ENCODE data around the gene ZNF286A.
"Not testable (repeated sequence)": the region's sequence is repeated elsewhere in the genome, so short reads cannot be mapped to it uniquely, and the experiment has no call there.

Gene ZNF286A

DNA sequence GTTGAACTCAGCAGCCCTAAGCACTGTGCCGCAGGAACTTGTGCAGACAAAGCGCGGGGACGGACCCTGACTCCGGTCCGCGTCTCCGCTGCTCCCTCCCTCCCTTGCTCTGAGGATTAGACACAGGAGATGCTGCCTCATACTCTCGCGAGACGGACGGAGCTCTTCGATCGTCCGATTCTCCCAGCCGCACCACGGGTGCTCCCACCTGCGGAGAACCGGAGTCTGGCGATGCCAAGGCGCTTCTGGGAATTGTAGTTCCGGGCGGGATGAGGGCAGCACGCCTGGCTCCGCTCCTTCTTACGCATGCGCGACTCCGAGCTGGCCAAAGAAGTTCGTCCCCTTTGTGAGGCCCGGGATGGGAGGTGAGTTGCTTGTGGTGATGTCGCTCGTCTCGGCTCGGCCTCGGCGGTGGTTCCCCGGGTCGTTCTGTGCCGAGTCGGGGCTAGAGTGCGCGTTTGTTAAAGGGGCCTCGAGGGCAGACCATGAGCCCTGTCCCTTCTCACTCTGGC, at the start of gene ZNF286A:
Gene ZNF286A, plus strand, starts transcription at position 340 of the 512 bp plus-strand sequence. CDS start 578 bp downstream, outside the sequence.
- not testable (repeated sequence) for H3K4me1 ChIP-seq (ENCODE audit: insufficient read depth, low read length); H3K9me3 ChIP-seq (ENCODE audit: insufficient read depth, low read depth, low read length); H3K27ac ChIP-seq (ENCODE audit: low read length); H3K27me3 ChIP-seq (ENCODE audit: insufficient read depth, low read length)
- H3K36me3 ChIP-seq (ENCODE audit: insufficient read depth, low read depth, low read length), result peaks cover 22% of the 10 kb centered on the region; the same call in 1 of the 2 replicates
- peak within 1 kb of the TSS; percentile 72 for H3K4me3 ChIP-seq (ENCODE audit: low read length)
- H3K9ac ChIP-seq (ENCODE audit: low read depth, low read length), result peak within 1 kb of the TSS; percentile 83

DNA sequence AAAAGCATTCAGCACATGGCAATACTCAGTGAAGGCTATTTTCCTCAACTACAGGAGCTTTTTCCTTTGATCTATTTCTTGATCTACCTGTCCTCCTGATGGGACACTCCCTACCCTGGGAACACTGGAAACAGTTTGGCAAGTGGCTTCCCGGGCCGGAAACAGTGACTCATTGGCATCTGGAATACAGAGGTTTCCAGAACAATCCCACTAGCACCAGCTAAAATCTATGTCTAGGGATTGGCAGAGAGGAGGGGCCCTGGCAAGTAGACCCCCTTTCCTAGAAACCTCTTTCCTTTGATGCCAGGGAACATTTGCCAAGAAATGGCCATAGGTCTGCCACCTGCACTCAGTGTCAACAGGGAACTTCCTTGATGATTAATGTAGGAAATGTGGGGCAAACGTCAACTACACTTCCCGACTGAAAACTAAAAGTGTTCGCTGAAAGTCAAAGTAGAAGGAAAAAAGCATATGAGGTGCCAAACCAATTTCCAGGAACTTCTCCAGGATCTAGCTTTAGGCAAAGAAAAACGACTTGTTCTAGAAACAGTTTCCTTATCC, 49.6 kb upstream of the ZNF286A start:
- Histone ChIP-seq H3K9me3 (ENCODE audit: insufficient read depth, low read depth, low read length) (no peaks in the 10 kb centered on the region), H3K36me3 (ENCODE audit: insufficient read depth, low read depth, low read length) (no peaks in the 10 kb centered on the region), H3K27ac (ENCODE audit: low read length) (no peak overlapping the region), H3K27me3 (ENCODE audit: insufficient read depth, low read length) (no peaks in the 10 kb centered on the region), H3K4me1 (ENCODE audit: insufficient read depth, low read length) (peaks cover 19% of the 10 kb centered on the region; the same call in 1 of the 2 replicates), H3K9ac (ENCODE audit: low read depth, low read length) (no peak overlapping the region), H3K4me3 (ENCODE audit: low read length) (no peak overlapping the region)

DNA sequence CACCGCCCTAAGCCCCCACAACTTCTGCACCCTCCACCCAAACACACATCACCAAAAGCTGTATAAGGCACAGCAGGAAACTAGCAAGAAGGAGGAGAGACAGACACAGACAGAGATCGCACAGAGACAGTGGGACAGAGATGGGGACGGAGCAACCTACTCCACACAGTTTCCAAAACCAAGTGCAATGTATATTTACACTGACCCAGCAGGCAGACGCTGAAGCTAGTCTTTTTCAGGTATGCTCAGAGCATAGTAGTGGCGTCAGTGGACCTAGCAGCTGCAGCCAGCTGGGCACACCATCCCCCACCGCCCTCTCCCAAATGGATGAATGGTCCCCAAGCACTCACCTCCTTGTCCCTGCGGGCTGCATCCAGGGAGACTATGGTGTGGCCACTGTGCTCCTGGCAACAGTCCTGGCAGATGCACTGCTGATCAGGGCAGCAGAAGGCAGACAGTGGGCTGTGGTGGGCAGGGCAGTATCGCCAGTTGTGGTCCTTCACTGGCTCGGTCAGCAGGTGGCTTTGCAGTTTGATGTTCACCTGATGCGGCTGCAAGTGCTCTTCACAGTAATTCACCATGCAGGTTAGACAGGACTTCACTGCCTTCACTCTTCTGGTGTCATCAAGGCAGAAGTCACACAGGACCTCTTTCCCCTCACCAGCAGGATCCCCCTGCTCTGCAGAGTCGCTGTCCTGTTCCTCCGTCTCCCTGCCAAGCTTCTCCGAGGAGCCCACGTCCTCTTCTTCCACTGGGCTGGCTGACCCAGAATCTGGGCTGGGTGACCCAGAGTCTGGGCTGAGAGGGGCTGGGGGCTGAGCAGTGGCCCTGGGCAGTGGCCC, 48.6 kb upstream of the ZNF286A start:
- no peak overlapping the region for H3K4me3 ChIP-seq (ENCODE audit: low read length)
- H3K27ac ChIP-seq (ENCODE audit: low read length), result no peak overlapping the region
- no peaks in the 10 kb centered on the region for H3K9me3 ChIP-seq (ENCODE audit: insufficient read depth, low read depth, low read length)
- H3K4me1 ChIP-seq (ENCODE audit: insufficient read depth, low read length), result peaks cover 20% of the 10 kb centered on the region
- H3K27me3 ChIP-seq (ENCODE audit: insufficient read depth, low read length), result no peaks in the 10 kb centered on the region
- no peaks in the 10 kb centered on the region for H3K36me3 ChIP-seq (ENCODE audit: insufficient read depth, low read depth, low read length)
- peak overlapping the region; percentile 31; the same call in 1 of the 2 replicates for H3K9ac ChIP-seq (ENCODE audit: low read depth, low read length)

DNA sequence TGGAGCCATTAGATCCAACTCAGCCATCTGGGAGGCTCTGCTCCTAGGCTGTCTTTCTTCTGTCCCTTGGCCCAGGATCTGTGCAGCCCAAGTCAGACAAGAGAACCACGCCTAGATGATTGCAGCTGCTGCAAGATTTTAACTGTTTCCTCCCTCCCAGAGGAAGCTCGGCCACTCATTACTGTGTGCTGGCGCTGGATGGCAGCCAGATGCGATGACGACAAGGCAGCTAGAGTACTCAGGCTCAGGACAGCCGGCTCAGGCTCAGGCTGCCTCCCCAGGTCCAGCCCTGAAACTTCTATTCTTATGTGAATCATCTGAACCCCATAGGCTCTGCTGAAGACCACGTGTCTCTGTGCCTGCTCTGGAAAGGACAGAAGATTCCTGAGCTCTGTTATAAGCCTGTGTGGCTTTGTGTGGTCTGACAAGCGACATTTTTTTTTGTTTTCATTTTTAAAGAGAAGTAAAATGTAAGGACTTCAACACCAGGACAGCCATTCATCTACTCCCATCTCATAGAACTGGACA, 47.9 kb upstream of the ZNF286A start:
- Histone ChIP-seq H3K27ac (ENCODE audit: low read length) (no peak overlapping the region), H3K4me3 (ENCODE audit: low read length) (no peak overlapping the region)

GRCh38 chr17:15652960-15653359, 46.6 kb upstream of the ZNF286A start:
- no peaks in the 10 kb centered on the region for H3K9me3 ChIP-seq (ENCODE audit: insufficient read depth, low read depth, low read length)
- no peak overlapping the region for H3K4me3 ChIP-seq (ENCODE audit: low read length)
- H3K9ac ChIP-seq (ENCODE audit: low read depth, low read length), result no peak overlapping the region
- no peak overlapping the region for H3K27ac ChIP-seq (ENCODE audit: low read length)
- no peaks in the 10 kb centered on the region for H3K27me3 ChIP-seq (ENCODE audit: insufficient read depth, low read length)
- peaks cover 9% of the 10 kb centered on the region for H3K36me3 ChIP-seq (ENCODE audit: insufficient read depth, low read depth, low read length)
- peaks cover 19% of the 10 kb centered on the region for H3K4me1 ChIP-seq (ENCODE audit: insufficient read depth, low read length)

More for the DNA sequence above, 47.9 kb upstream of the ZNF286A start:
- H3K9ac ChIP-seq (ENCODE audit: low read depth, low read length), result peak overlapping the region; percentile 31; the same call in 1 of the 2 replicates
- no peaks in the 10 kb centered on the region for H3K36me3 ChIP-seq (ENCODE audit: insufficient read depth, low read depth, low read length)
- no peaks in the 10 kb centered on the region for H3K9me3 ChIP-seq (ENCODE audit: insufficient read depth, low read depth, low read length)
- no peaks in the 10 kb centered on the region for H3K27me3 ChIP-seq (ENCODE audit: insufficient read depth, low read length)
- H3K4me1 ChIP-seq (ENCODE audit: insufficient read depth, low read length), result peaks cover 19% of the 10 kb centered on the region

GRCh38 chr17:15654401-15654800, 45.2 kb upstream of the ZNF286A start:
- not testable (repeated sequence) for H3K4me3 ChIP-seq (ENCODE audit: low read length); H3K9me3 ChIP-seq (ENCODE audit: insufficient read depth, low read depth, low read length); H3K9ac ChIP-seq (ENCODE audit: low read depth, low read length); H3K27me3 ChIP-seq (ENCODE audit: insufficient read depth, low read length); H3K27ac ChIP-seq (ENCODE audit: low read length)
- Histone ChIP-seq H3K36me3 (ENCODE audit: insufficient read depth, low read depth, low read length) (peaks cover 22% of the 10 kb centered on the region), H3K4me1 (ENCODE audit: insufficient read depth, low read length) (peaks cover 19% of the 10 kb centered on the region)

- peaks cover 27% of the 10 kb centered on the region for H3K36me3 ChIP-seq (ENCODE audit: insufficient read depth, low read depth, low read length)
- H3K27ac ChIP-seq (ENCODE audit: low read length), result no peak overlapping the region
- H3K27me3 ChIP-seq (ENCODE audit: insufficient read depth, low read length), result no peaks in the 10 kb centered on the region
- peak overlapping the region; percentile 2; the same call in 1 of the 2 replicates for H3K9ac ChIP-seq (ENCODE audit: low read depth, low read length)
- no peak overlapping the region for H3K4me3 ChIP-seq (ENCODE audit: low read length)
- no peaks in the 10 kb centered on the region for H3K9me3 ChIP-seq (ENCODE audit: insufficient read depth, low read depth, low read length)
- peaks cover 19% of the 10 kb centered on the region for H3K4me1 ChIP-seq (ENCODE audit: insufficient read depth, low read length)
Measured at GRCh38 chr17:15654886-15655561, 44.5 kb upstream of the ZNF286A start.

DNA sequence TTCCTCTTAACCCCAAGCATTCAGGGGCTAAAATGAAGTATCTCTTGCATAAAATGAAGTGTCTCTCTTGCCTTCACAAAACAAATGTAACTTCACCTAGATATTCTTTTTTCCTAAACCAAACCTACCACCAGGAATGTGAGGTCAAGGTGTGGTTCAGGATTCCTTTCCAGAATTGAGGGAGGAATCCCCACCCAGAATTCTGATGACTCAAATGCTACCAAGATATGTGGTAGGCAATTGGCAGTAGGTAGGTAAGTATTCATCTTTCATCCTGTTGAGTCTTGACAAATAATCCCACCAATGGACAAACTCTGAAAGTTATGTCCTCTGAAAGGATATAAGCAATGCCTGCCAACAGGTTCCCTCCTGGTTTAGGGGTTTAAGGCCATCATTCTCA, 41.7 kb upstream of the ZNF286A start:
- Histone ChIP-seq H3K36me3 (ENCODE audit: insufficient read depth, low read depth, low read length) (peaks cover 43% of the 10 kb centered on the region), H3K27me3 (ENCODE audit: insufficient read depth, low read length) (no peaks in the 10 kb centered on the region), H3K4me3 (ENCODE audit: low read length) (no peak overlapping the region), H3K9me3 (ENCODE audit: insufficient read depth, low read depth, low read length) (no peaks in the 10 kb centered on the region), H3K4me1 (ENCODE audit: insufficient read depth, low read length) (peaks cover 11% of the 10 kb centered on the region; the same call in 1 of the 2 replicates), H3K27ac (ENCODE audit: low read length) (no peak overlapping the region), H3K9ac (ENCODE audit: low read depth, low read length) (no peak overlapping the region)

GRCh38 chr17:15658296-15658695, 41.3 kb upstream of the ZNF286A start:
- no peak overlapping the region for H3K4me3 ChIP-seq (ENCODE audit: low read length)
- no peaks in the 10 kb centered on the region for H3K9me3 ChIP-seq (ENCODE audit: insufficient read depth, low read depth, low read length)
- no peaks in the 10 kb centered on the region for H3K27me3 ChIP-seq (ENCODE audit: insufficient read depth, low read length)
- H3K4me1 ChIP-seq (ENCODE audit: insufficient read depth, low read length), result peaks cover 11% of the 10 kb centered on the region; the same call in 1 of the 2 replicates
- peaks cover 47% of the 10 kb centered on the region for H3K36me3 ChIP-seq (ENCODE audit: insufficient read depth, low read depth, low read length)
- no peak overlapping the region for H3K27ac ChIP-seq (ENCODE audit: low read length)
- H3K9ac ChIP-seq (ENCODE audit: low read depth, low read length), result no peak overlapping the region

DNA sequence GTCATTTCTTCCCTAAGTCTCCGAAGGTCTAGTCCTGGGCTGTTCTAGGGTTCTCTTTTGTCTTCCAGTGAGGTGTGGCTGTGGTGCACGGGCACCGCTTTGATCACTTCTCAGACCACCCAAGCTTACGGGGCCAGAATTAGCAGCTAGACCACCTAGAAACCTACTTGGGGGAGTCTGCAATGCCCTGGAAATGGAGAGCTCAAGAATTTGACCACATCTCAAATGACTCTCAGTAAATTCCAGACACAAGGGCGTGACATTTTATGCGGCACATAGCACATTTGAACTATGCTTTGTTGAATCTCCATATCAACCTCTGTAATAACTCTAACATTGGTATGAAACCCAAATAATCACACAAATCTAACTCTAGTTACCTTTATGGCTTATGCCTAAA, 40.3 kb upstream of the ZNF286A start:
- H3K27ac ChIP-seq (ENCODE audit: low read length), result no peak overlapping the region
- peaks cover 57% of the 10 kb centered on the region for H3K36me3 ChIP-seq (ENCODE audit: insufficient read depth, low read depth, low read length)
- peaks cover 8% of the 10 kb centered on the region; the same call in 1 of the 2 replicates for H3K4me1 ChIP-seq (ENCODE audit: insufficient read depth, low read length)
- H3K9me3 ChIP-seq (ENCODE audit: insufficient read depth, low read depth, low read length), result no peaks in the 10 kb centered on the region
- H3K4me3 ChIP-seq (ENCODE audit: low read length), result no peak overlapping the region
- no peaks in the 10 kb centered on the region for H3K27me3 ChIP-seq (ENCODE audit: insufficient read depth, low read length)
- no peak overlapping the region for H3K9ac ChIP-seq (ENCODE audit: low read depth, low read length)

- Histone ChIP-seq H3K9me3 (ENCODE audit: insufficient read depth, low read depth, low read length) (no peaks in the 10 kb centered on the region), H3K27me3 (ENCODE audit: insufficient read depth, low read length) (no peaks in the 10 kb centered on the region), H3K27ac (ENCODE audit: low read length) (no peak overlapping the region), H3K4me1 (ENCODE audit: insufficient read depth, low read length) (peaks cover 6% of the 10 kb centered on the region; the same call in 1 of the 2 replicates), H3K4me3 (ENCODE audit: low read length) (no peak overlapping the region), H3K36me3 (ENCODE audit: insufficient read depth, low read depth, low read length) (peaks cover 61% of the 10 kb centered on the region), H3K9ac (ENCODE audit: low read depth, low read length) (no peak overlapping the region)
Measured at GRCh38 chr17:15659663-15660062, 39.9 kb upstream of the ZNF286A start.
